HL-60 (cell line): ENCODE results near the gene TAB2.

ENCODE experiments used
- DNase-seq, 2 experiments: peaks; one replicate each; pipeline ENCODE4 v3.0.0-alpha.2; 2010 to 2020; ENCODE audit warnings: low read depth in 1 of 2, low spot score in 1 of 2
- H3K27ac ChIP-seq: fragments of 250-450 bp; sonication (Bioruptor Pico); replicated peaks from 2 replicates; pipeline ENCODE4 v1.5.1; 2020; ENCODE audit warnings: mild to moderate bottlenecking, moderate library complexity
- H3K27me3 ChIP-seq: fragments of 250-450 bp; sonication (Bioruptor Pico); 2 replicates; pipeline ENCODE4 v1.5.1; 2021; ENCODE audit warnings: mild to moderate bottlenecking, moderate library complexity; ENCODE audit not compliant: insufficient read depth, poor library complexity, severe bottlenecking
- H3K4me3 ChIP-seq: replicated peaks from 2 replicates; pipeline ENCODE4 v1.5.1; 2011; ENCODE audit warnings: mild to moderate bottlenecking, control low read depth, low read length; ENCODE audit not compliant: insufficient read depth
- GABPA ChIP-seq: IDR thresholded peaks from 2 replicates; pipeline ENCODE4 v1.6.1; 2012; ENCODE audit warnings: low read depth
- POLR2AphosphoS5 ChIP-seq: IDR thresholded peaks from 2 replicates; pipeline ENCODE4 v1.6.1; 2012; ENCODE audit warnings: low read depth
- SPI1 ChIP-seq: IDR thresholded peaks from 2 replicates; pipeline ENCODE4 v1.6.1; 2012; ENCODE audit warnings: low read depth, mild to moderate bottlenecking, borderline replicate concordance
- TF ChIP-seq, protein P1 (sequence below): IDR thresholded peaks from one replicate; pipeline ENCODE4 v1.5.1; 2011; ENCODE audit warnings: low read length, control low read depth, inconsistent platforms; ENCODE audit not compliant: insufficient read depth
- TF ChIP-seq, protein P2 (sequence below): IDR thresholded peaks from 2 replicates; pipeline ENCODE4 v1.6.1; 2012; ENCODE audit warnings: low read depth; ENCODE audit not compliant: insufficient replicate concordance

TAB2 gene

DNA sequence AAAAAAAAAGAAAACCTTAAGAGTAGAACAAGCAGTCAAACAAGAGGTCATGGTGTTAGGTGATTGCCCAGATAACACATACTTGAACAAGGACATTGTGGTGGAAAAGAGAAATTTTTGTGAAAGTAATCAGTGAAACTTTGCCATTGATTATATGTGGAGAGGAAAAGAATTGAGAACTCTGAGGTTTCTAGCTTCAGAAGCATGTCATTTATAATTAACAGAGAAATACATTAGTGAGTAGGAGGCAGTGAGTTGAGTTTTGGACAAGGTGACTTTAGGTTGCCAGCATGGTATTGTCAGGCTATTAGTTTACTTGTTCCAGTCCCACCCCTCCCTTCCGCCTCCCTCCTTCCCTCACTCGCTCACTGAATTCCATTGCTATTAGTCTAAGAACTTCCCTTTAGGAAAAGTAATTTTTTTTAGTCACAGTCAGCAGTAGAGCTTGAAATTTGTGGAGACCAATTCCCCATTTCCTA, 17.2 kb downstream of the TAB2 start:
- no peak overlapping the region for H3K4me3 ChIP-seq
- no peak for DNase-seq
- no peak for TF ChIP-seq SPI1
- TF ChIP-seq POLR2AphosphoS5 = no peak
- no peak for TF ChIP-seq GABPA
- TF ChIP-seq, protein P1, sequence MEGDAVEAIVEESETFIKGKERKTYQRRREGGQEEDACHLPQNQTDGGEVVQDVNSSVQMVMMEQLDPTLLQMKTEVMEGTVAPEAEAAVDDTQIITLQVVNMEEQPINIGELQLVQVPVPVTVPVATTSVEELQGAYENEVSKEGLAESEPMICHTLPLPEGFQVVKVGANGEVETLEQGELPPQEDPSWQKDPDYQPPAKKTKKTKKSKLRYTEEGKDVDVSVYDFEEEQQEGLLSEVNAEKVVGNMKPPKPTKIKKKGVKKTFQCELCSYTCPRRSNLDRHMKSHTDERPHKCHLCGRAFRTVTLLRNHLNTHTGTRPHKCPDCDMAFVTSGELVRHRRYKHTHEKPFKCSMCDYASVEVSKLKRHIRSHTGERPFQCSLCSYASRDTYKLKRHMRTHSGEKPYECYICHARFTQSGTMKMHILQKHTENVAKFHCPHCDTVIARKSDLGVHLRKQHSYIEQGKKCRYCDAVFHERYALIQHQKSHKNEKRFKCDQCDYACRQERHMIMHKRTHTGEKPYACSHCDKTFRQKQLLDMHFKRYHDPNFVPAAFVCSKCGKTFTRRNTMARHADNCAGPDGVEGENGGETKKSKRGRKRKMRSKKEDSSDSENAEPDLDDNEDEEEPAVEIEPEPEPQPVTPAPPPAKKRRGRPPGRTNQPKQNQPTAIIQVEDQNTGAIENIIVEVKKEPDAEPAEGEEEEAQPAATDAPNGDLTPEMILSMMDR = no peak
- TF ChIP-seq, protein P2, sequence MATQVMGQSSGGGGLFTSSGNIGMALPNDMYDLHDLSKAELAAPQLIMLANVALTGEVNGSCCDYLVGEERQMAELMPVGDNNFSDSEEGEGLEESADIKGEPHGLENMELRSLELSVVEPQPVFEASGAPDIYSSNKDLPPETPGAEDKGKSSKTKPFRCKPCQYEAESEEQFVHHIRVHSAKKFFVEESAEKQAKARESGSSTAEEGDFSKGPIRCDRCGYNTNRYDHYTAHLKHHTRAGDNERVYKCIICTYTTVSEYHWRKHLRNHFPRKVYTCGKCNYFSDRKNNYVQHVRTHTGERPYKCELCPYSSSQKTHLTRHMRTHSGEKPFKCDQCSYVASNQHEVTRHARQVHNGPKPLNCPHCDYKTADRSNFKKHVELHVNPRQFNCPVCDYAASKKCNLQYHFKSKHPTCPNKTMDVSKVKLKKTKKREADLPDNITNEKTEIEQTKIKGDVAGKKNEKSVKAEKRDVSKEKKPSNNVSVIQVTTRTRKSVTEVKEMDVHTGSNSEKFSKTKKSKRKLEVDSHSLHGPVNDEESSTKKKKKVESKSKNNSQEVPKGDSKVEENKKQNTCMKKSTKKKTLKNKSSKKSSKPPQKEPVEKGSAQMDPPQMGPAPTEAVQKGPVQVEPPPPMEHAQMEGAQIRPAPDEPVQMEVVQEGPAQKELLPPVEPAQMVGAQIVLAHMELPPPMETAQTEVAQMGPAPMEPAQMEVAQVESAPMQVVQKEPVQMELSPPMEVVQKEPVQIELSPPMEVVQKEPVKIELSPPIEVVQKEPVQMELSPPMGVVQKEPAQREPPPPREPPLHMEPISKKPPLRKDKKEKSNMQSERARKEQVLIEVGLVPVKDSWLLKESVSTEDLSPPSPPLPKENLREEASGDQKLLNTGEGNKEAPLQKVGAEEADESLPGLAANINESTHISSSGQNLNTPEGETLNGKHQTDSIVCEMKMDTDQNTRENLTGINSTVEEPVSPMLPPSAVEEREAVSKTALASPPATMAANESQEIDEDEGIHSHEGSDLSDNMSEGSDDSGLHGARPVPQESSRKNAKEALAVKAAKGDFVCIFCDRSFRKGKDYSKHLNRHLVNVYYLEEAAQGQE = no peak
- no peaks in the 10 kb centered on the region for H3K27me3 ChIP-seq
- no peak overlapping the region for H3K27ac ChIP-seq

DNA sequence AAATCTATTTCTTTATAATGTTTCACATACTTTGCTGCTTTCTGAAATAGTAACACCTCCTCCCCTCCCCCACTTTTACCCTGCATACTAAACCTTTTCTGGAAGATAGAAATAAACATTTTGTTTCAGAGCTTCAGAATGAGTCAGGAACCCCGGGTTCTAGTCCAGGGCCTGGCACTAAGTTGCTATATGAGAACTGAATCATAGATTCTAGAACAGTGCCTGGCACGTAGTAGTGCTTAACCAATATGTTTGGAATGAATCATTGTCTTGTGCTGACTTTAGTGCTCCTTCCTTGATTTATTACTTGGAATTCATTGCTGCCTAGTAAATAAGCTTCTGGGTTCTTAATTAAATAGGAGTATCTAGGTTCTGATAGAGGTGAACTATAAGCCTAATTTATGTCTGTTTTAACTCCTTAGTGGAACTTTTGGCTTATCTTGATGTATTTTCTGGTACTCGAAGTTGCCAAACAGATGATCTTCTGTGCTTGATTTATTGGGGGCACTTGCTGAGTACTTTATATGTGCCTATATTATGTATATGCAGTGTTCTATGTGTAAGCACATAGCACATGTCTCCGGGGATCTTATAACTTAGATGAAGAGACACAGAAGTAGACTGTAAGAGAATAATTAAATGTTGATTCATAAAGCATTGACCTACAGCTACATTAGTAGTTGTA, 18.6 kb downstream of the TAB2 start:
- Histone ChIP-seq H3K27ac (no peak overlapping the region), H3K4me3 (no peak overlapping the region), H3K27me3 (no peaks in the 10 kb centered on the region)
- TF ChIP-seq GABPA = no peak
- no peak for TF ChIP-seq SPI1
- TF ChIP-seq, protein P1 = no peak
- TF ChIP-seq, protein P2 = no peak
- TF ChIP-seq POLR2AphosphoS5 = no peak
- DNase-seq = no peak

DNA sequence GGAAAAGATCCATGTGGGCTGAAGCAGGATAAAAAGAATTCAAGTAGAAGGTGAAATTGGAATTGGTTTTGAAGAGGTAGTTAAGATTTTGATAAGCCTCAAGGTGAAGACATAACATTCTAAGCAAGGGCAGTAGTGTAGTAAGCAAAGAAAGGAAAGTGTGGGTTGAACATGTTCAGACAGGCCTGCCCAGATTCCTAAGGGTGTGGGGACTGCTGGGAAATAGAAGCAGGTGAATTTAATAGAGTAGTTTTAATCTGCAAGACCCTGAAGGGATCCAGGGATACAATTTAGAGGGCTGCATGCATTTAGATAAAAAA, 19.1 kb downstream of the TAB2 start:
- TF ChIP-seq, protein P1 = no peak
- TF ChIP-seq, protein P2 = no peak
- no peak for TF ChIP-seq SPI1
- TF ChIP-seq POLR2AphosphoS5 = no peak
- TF ChIP-seq GABPA = no peak
- Histone ChIP-seq H3K27ac (no peak overlapping the region), H3K27me3 (no peaks in the 10 kb centered on the region), H3K4me3 (no peak overlapping the region)
- DNase-seq = no peak
